SU-DHL-6 (cell line): ENCODE results near the gene ITPK1.

Source experiments
- H2AFZ ChIP-seq: fragments of 200-600 bp; sonication (generic); 2 replicates; pipeline ENCODE4 v1.6.1; 2014; ENCODE audit warnings: low read depth, mild to moderate bottlenecking, moderate library complexity, mixed read lengths, antibody characterized with exemption, low read length; ENCODE audit not compliant: severe bottlenecking
- H3F3A ChIP-seq: fragments of 200-600 bp; shearing (Covaris generic); 2 replicates; pipeline ENCODE4 v1.6.0; 2016; ENCODE audit warnings: antibody characterized with exemption, mild to moderate bottlenecking; ENCODE audit not compliant: insufficient read depth
- H3K27ac ChIP-seq: fragments of 200-600 bp; sonication (generic); 2 replicates; pipeline ENCODE4 v1.5.1; 2016; ENCODE audit warnings: low read depth, mild to moderate bottlenecking, low read length, moderate library complexity, mixed read lengths
- H3K27me3 ChIP-seq: fragments of 200-600 bp; sonication (generic), shearing (Covaris generic); 2 replicates; pipeline ENCODE4 v1.6.0; 2014; ENCODE audit warnings: mild to moderate bottlenecking, low read length
- H3K36me3 ChIP-seq: fragments of 200-600 bp; sonication (generic); 2 replicates; pipeline ENCODE4 v1.6.1; 2014; ENCODE audit warnings: mild to moderate bottlenecking, low read length, mixed read lengths
- H3K4me2 ChIP-seq: fragments of 300-600, 200-600 bp; shearing (Covaris generic), sonication (generic); 2 replicates; pipeline ENCODE4 v1.6.0; 2014; ENCODE audit warnings: low read length, low read depth, mild to moderate bottlenecking; ENCODE audit not compliant: poor library complexity, severe bottlenecking
- H3K4me3 ChIP-seq: fragments of 200-600 bp; sonication (generic); 2 replicates; pipeline ENCODE4 v1.5.1; 2014; ENCODE audit warnings: antibody characterized with exemption, low read length, mild to moderate bottlenecking, mixed read lengths; ENCODE audit not compliant: insufficient read depth, poor library complexity, severe bottlenecking
- H3K79me2 ChIP-seq: fragments of 200-600 bp; sonication (generic); 2 replicates; pipeline ENCODE4 v1.6.1; 2014; ENCODE audit warnings: mild to moderate bottlenecking, low read length, moderate library complexity; ENCODE audit not compliant: insufficient read depth
- H3K9ac ChIP-seq: fragments of 200-600 bp; sonication (generic); 2 replicates; pipeline ENCODE4 v1.7.0; 2014; ENCODE audit warnings: mild to moderate bottlenecking, low read length
- H3K9me2 ChIP-seq: fragments of 200-600 bp; sonication (generic); replicated peaks from 2 replicates; pipeline ENCODE4 v1.6.1; 2014; ENCODE audit warnings: low read length; ENCODE audit not compliant: insufficient read depth
- H3K9me3 ChIP-seq: fragments of 200-600 bp; sonication (generic); 2 replicates; pipeline ENCODE4 v1.6.1; 2014; ENCODE audit warnings: low read length, mixed read lengths; ENCODE audit not compliant: insufficient read depth
- H4K20me1 ChIP-seq: fragments of 200-600 bp; sonication (generic); 2 replicates; pipeline ENCODE4 v1.6.1; 2014; ENCODE audit warnings: low read depth, mild to moderate bottlenecking, antibody characterized with exemption, low read length, moderate library complexity, mixed read lengths
- EZH2phosphoT487 ChIP-seq: fragments of 200-600 bp; sonication (generic), shearing (Covaris generic); conservative IDR thresholded peaks from 2 replicates; pipeline ENCODE4 v1.6.1; 2018; ENCODE audit warnings: mild to moderate bottlenecking, antibody characterized with exemption, low read length, moderate library complexity, mixed read lengths
- TF ChIP-seq, protein P1 (sequence below): fragments of 200-600 bp; sonication (generic); IDR thresholded peaks from one replicate; pipeline ENCODE4 v1.5.1; 2017; ENCODE audit warnings: antibody characterized with exemption, mild to moderate bottlenecking, low read length, moderate library complexity; ENCODE audit not compliant: insufficient read depth, poor library complexity, severe bottlenecking

ITPK1 gene

DNA sequence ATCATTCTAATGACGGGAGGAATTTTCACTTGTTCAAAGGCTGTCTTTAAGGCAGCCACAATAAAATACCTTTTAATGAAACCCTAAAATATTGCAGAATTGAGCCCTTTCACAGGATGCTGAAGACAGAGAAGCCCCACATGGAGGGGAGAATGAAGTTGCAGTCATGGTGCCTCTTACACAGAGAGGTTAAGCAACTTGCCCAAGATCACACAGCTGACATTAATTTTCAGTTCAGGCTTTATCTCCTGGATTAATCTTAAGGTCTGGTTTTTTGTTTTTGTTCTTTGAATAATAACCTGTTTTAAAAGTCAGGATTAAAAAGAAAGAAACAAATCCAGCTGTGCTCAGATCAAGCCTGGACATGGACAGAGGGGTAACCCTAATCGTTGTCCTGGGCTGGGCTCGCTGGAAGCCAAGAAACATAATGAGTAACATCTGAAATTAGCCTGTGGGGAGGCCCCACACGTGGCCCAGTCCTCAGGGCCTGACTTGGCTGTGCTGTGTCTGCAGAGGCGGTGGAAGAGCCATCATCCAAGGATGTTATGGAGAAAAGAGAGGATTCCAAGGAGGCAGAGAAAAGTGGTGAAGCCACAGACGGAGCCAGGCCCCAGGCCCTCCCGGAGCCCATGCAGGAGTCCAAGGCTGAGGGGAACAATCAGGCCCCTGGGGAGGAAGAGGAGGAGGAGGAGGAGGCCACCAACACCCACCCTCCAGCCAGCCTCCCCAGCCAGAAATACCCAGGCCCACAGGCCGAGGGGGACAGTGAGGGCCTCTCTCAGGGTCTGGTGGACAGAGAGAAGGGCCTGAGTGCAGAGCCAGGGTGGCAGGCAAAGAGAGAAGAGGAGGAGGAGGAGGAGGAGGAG, 184.8 kb downstream of the ITPK1 start:
- Histone ChIP-seq H3K27ac (no peak overlapping the region), H3K36me3 (no peaks in the 10 kb centered on the region)

DNA sequence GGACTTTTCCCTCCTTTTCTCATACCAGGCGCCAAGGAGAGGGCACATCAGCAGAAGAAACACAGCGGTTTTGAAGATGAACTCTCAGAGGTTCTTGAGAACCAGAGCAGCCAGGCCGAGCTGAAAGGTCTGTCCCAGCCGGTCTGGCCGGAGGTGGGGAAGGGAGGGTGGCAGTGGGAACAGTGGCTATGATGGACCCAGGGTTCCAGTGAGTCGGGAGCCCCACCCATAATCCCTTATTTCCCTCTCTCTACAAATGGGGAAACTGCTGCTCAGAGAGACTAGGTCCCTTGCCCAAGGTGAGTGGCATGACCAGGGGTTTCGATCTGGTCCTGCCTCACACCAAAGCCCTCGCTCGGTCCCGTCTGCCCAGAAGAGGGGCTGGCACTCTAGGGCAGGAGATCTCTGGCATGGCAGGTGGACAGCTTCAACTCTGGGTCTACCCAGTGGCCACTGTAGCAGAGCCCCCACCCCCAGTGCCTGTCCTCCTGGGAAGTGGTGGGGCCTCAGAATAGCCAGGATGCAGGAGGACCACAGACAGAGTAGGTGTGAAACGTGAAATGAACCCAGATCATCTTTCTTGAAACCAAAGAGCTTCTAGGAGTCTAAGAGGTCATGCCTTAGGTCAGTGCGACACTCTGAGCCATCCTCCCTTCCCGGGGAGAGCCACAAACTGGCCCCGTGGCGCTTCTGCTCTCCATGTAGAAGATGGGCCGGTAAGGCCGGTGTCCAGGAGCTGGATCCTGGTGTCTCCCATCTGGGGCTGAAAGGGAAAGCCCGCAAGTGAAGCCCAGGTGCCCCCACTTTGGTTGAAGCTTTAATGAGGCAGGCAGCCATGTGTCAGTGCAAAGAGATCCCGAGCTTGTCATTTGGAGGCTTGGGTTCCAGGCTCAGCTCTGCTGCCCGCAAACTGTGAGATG, 185.8 kb downstream of the ITPK1 start:
- Histone ChIP-seq H3K9ac (no peak overlapping the region), H3K4me2 (no peak overlapping the region), H3K27ac (no peak overlapping the region), H3F3A (no peaks in the 10 kb centered on the region), H2AFZ (no peak overlapping the region), H3K4me3 (no peak overlapping the region), H3K9me2 (no peaks in the 10 kb centered on the region), H3K27me3 (no peaks in the 10 kb centered on the region), H3K79me2 (no peaks in the 10 kb centered on the region), H3K9me3 (no peaks in the 10 kb centered on the region), H4K20me1 (no peaks in the 10 kb centered on the region), H3K36me3 (no peaks in the 10 kb centered on the region)
- TF ChIP-seq, protein P1, sequence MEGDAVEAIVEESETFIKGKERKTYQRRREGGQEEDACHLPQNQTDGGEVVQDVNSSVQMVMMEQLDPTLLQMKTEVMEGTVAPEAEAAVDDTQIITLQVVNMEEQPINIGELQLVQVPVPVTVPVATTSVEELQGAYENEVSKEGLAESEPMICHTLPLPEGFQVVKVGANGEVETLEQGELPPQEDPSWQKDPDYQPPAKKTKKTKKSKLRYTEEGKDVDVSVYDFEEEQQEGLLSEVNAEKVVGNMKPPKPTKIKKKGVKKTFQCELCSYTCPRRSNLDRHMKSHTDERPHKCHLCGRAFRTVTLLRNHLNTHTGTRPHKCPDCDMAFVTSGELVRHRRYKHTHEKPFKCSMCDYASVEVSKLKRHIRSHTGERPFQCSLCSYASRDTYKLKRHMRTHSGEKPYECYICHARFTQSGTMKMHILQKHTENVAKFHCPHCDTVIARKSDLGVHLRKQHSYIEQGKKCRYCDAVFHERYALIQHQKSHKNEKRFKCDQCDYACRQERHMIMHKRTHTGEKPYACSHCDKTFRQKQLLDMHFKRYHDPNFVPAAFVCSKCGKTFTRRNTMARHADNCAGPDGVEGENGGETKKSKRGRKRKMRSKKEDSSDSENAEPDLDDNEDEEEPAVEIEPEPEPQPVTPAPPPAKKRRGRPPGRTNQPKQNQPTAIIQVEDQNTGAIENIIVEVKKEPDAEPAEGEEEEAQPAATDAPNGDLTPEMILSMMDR = no peak
- TF ChIP-seq EZH2phosphoT487 = no peak

More for the DNA sequence above, 184.8 kb downstream of the ITPK1 start:
- Histone ChIP-seq H3K9me3 (no peaks in the 10 kb centered on the region), H2AFZ (no peak overlapping the region), H3K9me2 (no peaks in the 10 kb centered on the region), H3K79me2 (no peaks in the 10 kb centered on the region), H3K4me2 (no peak overlapping the region), H3K4me3 (no peak overlapping the region), H3K9ac (no peak overlapping the region), H3F3A (no peaks in the 10 kb centered on the region), H4K20me1 (no peaks in the 10 kb centered on the region), H3K27me3 (no peaks in the 10 kb centered on the region)
- TF ChIP-seq EZH2phosphoT487 = no peak
- TF ChIP-seq, protein P1 = no peak

DNA sequence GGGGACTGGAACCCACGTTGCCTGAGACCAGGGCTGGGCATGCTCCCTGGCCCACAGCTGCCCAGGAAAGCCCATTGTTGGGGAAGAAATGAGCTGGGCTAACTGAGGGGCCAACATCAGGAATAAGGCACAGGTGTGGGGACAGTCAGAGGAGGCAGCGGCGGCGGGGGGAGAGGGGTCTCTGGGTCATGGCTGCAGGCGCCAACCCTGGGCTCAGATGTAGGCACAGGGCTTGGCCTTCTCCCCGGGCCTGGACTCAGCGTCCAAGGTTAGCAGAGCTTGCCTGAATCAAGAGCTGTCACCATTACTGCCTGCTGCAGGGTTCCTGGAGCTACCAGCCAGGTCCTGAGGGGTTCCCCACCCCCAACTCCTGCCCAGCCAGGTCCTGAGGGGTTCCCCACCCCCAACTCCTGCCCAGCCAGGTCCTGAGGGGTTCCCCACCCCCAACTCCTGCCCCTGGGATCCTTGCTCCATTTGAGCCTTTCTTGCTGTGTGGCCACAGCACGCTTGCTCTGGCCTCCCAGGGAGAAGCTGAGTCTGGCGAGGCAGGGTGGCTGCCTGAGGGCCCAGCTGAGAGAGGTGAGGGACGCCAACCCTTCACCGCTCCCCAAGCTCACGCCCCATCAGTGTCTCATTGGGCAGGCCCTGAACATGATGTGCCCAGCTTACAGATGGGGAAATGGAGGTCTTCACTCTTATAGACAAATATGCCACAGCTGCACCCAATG, 186.6 kb downstream of the ITPK1 start:
- Histone ChIP-seq H3K9me3 (no peaks in the 10 kb centered on the region), H3K27ac (no peak overlapping the region), H3K27me3 (no peaks in the 10 kb centered on the region), H3K79me2 (no peaks in the 10 kb centered on the region), H3K4me2 (no peak overlapping the region), H3K9ac (no peak overlapping the region), H3K36me3 (no peaks in the 10 kb centered on the region), H2AFZ (no peak overlapping the region), H3F3A (no peaks in the 10 kb centered on the region), H3K4me3 (no peak overlapping the region), H4K20me1 (no peaks in the 10 kb centered on the region), H3K9me2 (no peaks in the 10 kb centered on the region)
- no peak for TF ChIP-seq EZH2phosphoT487
- TF ChIP-seq, protein P1 = no peak
